Aorta (tissue), 5 donors: ENCODE results near the gene ZFHX3. TPM values are rescaled to one million over a fixed set of nuclear protein-coding genes. Genes with fewer than 3 reads are reported as not detected.
"Not testable (repeated sequence)": the region's sequence is repeated elsewhere in the genome, so short reads cannot be mapped to it uniquely, and the experiment has no call there.

Experiments
- ATAC-seq: fragments of 200-7000 bp; cut with Tn5 transposase; one replicate; pipeline ENCODE4 v1.9.1; 2022; ENCODE audit warnings: moderate library complexity; ENCODE audit not compliant: low FRiP score
- DNase-seq, 2 donors: peaks; one replicate each; pipeline ENCODE4 v3.0.0-alpha.2; 2020
- H3K27ac ChIP-seq, 2 donors: one replicate each; pipeline ENCODE4 v1.5.1; 2013; ENCODE audit warnings: low read length in 2 of 2, mild to moderate bottlenecking in 2 of 2, moderate library complexity in 2 of 2, control low read depth in 1 of 2, inconsistent platforms in 1 of 2, low read depth in 1 of 2
- H3K27me3 ChIP-seq, 2 donors: one replicate each; pipeline ENCODE4 v1.6.1; 2013; ENCODE audit warnings: control low read depth in 1 of 2, low read length in 1 of 2, mild to moderate bottlenecking in 1 of 2, moderate library complexity in 1 of 2; ENCODE audit not compliant: insufficient read depth in 2 of 2, control insufficient read depth in 1 of 2
- H3K36me3 ChIP-seq, 2 donors: one replicate each; pipeline ENCODE4 v1.6.1; 2013; ENCODE audit warnings: control low read depth in 1 of 2, low read length in 1 of 2, mild to moderate bottlenecking in 1 of 2; ENCODE audit not compliant: insufficient read depth in 2 of 2, control insufficient read depth in 1 of 2
- H3K4me1 ChIP-seq, 2 donors: one replicate each; pipeline ENCODE4 v1.6.1; 2013; ENCODE audit warnings: low read length in 2 of 2, control low read depth in 1 of 2, mild to moderate bottlenecking in 1 of 2, moderate library complexity in 1 of 2; ENCODE audit not compliant: insufficient read depth in 2 of 2, control insufficient read depth in 1 of 2
- H3K4me3 ChIP-seq, 2 donors: one replicate each; pipeline ENCODE4 v1.5.1; 2013; ENCODE audit warnings: low read length in 2 of 2, control low read depth in 1 of 2, mild to moderate bottlenecking in 1 of 2
- H3K9me3 ChIP-seq: one replicate; pipeline ENCODE4 v1.6.1; 2013; ENCODE audit warnings: mild to moderate bottlenecking, low read length; ENCODE audit not compliant: control insufficient read depth
- WGBS, 2 donors: extraction: QIAGEN DNeasy Blood & Tissue Kit; methylation state at CpG; one replicate each; pipeline ENCODE4 v1.1.7; 2013; 5-methylcytosine and 5-hydroxymethylcytosine counted together
- intact Hi-C, 2 donors: fragments of 100-400 bp; cut with DNase I; formaldehyde crosslinking; loops; one replicate each; pipeline versions ENCODE4 v1.14.2 to v1.15.0; 2022
- polyA plus RNA-seq, 2 donors: library from polyadenylated mRNA; stranded (reverse); fragments of 200-250 nt; gene quantifications; one replicate each; pipeline ENCODE4 v1.2.3, GENCODE V29; 2013
- total RNA-seq, 2 donors: library from RNA; stranded (reverse); fragmentation: NEBNext Ultra II Directional; extraction: Animal tissue kit (Norgen Biotek cat#: 25700); gene quantifications; one replicate each; pipeline ENCODE4 v1.2.1, GENCODE V29; 2021
- donor health status: healthy with polysubstance abuse.
- donor health status: Bipolar disorder and iron deficiency.
- donor health status: DM: no; HTN: no; CAD: no.
- donor health status: DM: no; HTN: no; CAD: no.
- donor health status: DM: yes; HTN: yes; CAD: no.

ZFHX3 gene
- total and polyA plus RNA-seq, 4 donors = 4.3 to 96.9 (median 37.7) TPM

- Histone ChIP-seq H3K4me3 (no peak overlapping the region), H3K4me1 (peaks cover 3 to 5% of the 10 kb centered on the region in 2 donors), H3K27ac (no peak overlapping the region), H3K36me3 (no peaks in the 10 kb centered on the region), H3K27me3 (no peaks in the 10 kb centered on the region), H3K9me3 (no peaks in the 10 kb centered on the region)
- intact Hi-C loops = no loop called here
- 61 to 67% methylated on average over 4 of the region's 4 CpGs for WGBS, 2 donors
- DNase-seq (no peak), ATAC-seq (no peak)
Observed at GRCh38 chr16:73011926-73012325, 36.0 kb downstream of the ZFHX3 start.

GRCh38 chr16:73010150-73010676 lies 37.7 kb downstream of the ZFHX3 start:
- intact Hi-C loops = no loop called here
- 44 to 49% methylated on average over 12 of the region's 12 CpGs for WGBS, 2 donors
- peak in 1 of 2 donors; percentile 67 for DNase-seq
- no peak for ATAC-seq
- H3K9me3 ChIP-seq = no peaks in the 10 kb centered on the region
- H3K4me1 ChIP-seq = peaks cover 3 to 5% of the 10 kb centered on the region in 2 donors
- H3K36me3 ChIP-seq = no peaks in the 10 kb centered on the region
- no peaks in the 10 kb centered on the region for H3K27me3 ChIP-seq
- no peak overlapping the region for H3K4me3 ChIP-seq
- H3K27ac ChIP-seq = no peak overlapping the region

- 94 to 97% methylated on average over 11 of the region's 11 CpGs for WGBS, 2 donors
- intact Hi-C loops, H3K4me1 ChIP-seq, H3K4me3 ChIP-seq, H3K36me3 ChIP-seq, H3K27me3 ChIP-seq, ATAC-seq, DNase-seq, H3K9me3 ChIP-seq, H3K27ac ChIP-seq: not testable (repeated sequence)
Observed at GRCh38 chr16:73009710-73010109, 38.2 kb downstream of the ZFHX3 start.

- Histone ChIP-seq H3K36me3 (no peaks in the 10 kb centered on the region), H3K27me3 (no peaks in the 10 kb centered on the region), H3K4me1 (no peaks in the 10 kb centered on the region), H3K9me3 (no peaks in the 10 kb centered on the region), H3K27ac (no peak overlapping the region), H3K4me3 (no peak overlapping the region)
- no peak for DNase-seq
- intact Hi-C loops = no loop called here
- 96 to 98% methylated on average over 2 of the region's 2 CpGs for WGBS, 2 donors
- ATAC-seq = no peak
Observed at GRCh38 chr16:73006026-73006425, 41.9 kb downstream of the ZFHX3 start.

GRCh38 chr16:73002866-73003265 lies 45.1 kb downstream of the ZFHX3 start:
- WGBS, 2 donors = 25 to 37% methylated on average over 2 of the region's 2 CpGs
- H3K4me1 ChIP-seq = peaks cover 0 to 2% of the 10 kb centered on the region in 2 donors
- intact Hi-C loops = no loop called here
- no peaks in the 10 kb centered on the region for H3K9me3 ChIP-seq
- no peak for DNase-seq
- H3K4me3 ChIP-seq = no peak overlapping the region
- no peaks in the 10 kb centered on the region for H3K27me3 ChIP-seq
- no peak overlapping the region for H3K27ac ChIP-seq
- H3K36me3 ChIP-seq = no peaks in the 10 kb centered on the region
- no peak for ATAC-seq

GRCh38 chr16:73000907-73001521 lies 46.9 kb downstream of the ZFHX3 start:
- H3K4me1 ChIP-seq = peaks cover 0 to 2% of the 10 kb centered on the region in 2 donors
- H3K9me3 ChIP-seq = no peaks in the 10 kb centered on the region
- no peak overlapping the region for H3K27ac ChIP-seq
- ATAC-seq = no peak
- no peak overlapping the region for H3K4me3 ChIP-seq
- no peak for DNase-seq
- H3K27me3 ChIP-seq = no peaks in the 10 kb centered on the region
- WGBS, 2 donors = 89 to 93% methylated on average over 7 of the region's 7 CpGs
- H3K36me3 ChIP-seq = no peaks in the 10 kb centered on the region
- intact Hi-C loops = no loop called here

- intact Hi-C loops = no loop called here
- ATAC-seq (peak; percentile 47), DNase-seq (peak in 1 of 2 donors; percentile 57)
- H3K36me3 ChIP-seq = no peaks in the 10 kb centered on the region
- H3K4me1 ChIP-seq = peaks cover 0 to 2% of the 10 kb centered on the region in 2 donors
- H3K9me3 ChIP-seq = no peaks in the 10 kb centered on the region
- no peaks in the 10 kb centered on the region for H3K27me3 ChIP-seq
- H3K27ac ChIP-seq = no peak overlapping the region
- H3K4me3 ChIP-seq = no peak overlapping the region
- WGBS, 2 donors = 26 to 33% methylated on average over 22 of the region's 22 CpGs
Observed at GRCh38 chr16:73000020-73000906, 47.7 kb downstream of the ZFHX3 start.

GRCh38 chr16:72999541-73000019 lies 48.3 kb downstream of the ZFHX3 start:
- DNase-seq (no peak), ATAC-seq (no peak)
- 55 to 60% methylated on average over 9 of the region's 9 CpGs for WGBS, 2 donors
- no peaks in the 10 kb centered on the region for H3K36me3 ChIP-seq
- peaks cover 0 to 2% of the 10 kb centered on the region in 2 donors for H3K4me1 ChIP-seq
- H3K27ac ChIP-seq = no peak overlapping the region
- H3K9me3 ChIP-seq = no peaks in the 10 kb centered on the region
- no peak overlapping the region for H3K4me3 ChIP-seq
- intact Hi-C loops = no loop called here
- no peaks in the 10 kb centered on the region for H3K27me3 ChIP-seq
